K562 (cell line): ENCODE data around the gene HOXA10. TPM values are rescaled to one million over a fixed set of nuclear protein-coding genes. Genes with fewer than 3 reads are reported as not detected.

Experiments
- ATAC-seq: fragments of 200-7000 bp; cut with Tn5 transposase; 3 replicates; pipeline ENCODE4 v1.9.1; 2020; ENCODE audit warnings: moderate library complexity
- BruUV-seq: library from RNA; stranded (reverse); fragments of 400-500 nt; replicated peaks from 2 replicates; lab custom pipeline; 2021; lab: Mats Ljungman, UMichigan
- CTCF ChIA-PET: fragments of 300-600 bp; formaldehyde crosslinking; extraction: SDS; loops from one replicate; lab custom pipeline; 2021; ENCODE audit warnings: low intra/inter-chr PET ratio; lab: Yijun Ruan, JAX
- POLR2A ChIA-PET: fragments of 300-600, 350-650 bp; sonication (Branson Sonifier 250); formaldehyde crosslinking; extraction: SDS; loops from one replicate; lab custom pipeline; 2021; ENCODE audit warnings: antibody characterized with exemption, inconsistent platforms; lab: Yijun Ruan, JAX
- DNase-seq, 4 experiments: peaks; one replicate each; pipeline versions ENCODE4 v3.0.0 to v3.0.0-alpha.2; 2011 to 2018; ENCODE audit warnings: low spot score in 3 of 4, mixed read lengths in 3 of 4; ENCODE audit errors: extremely low read depth in 1 of 4
- FAIRE-seq: peaks from 2 replicates; lab custom pipeline; 2011; peaks lifted over from hg19 to GRCh38; lab: Jason Lieb, UNC
- H2AFZ ChIP-seq: 2 replicates; pipeline ENCODE4 v1.6.0; 2011; ENCODE audit warnings: low read depth, low read length, control low read depth, inconsistent platforms
- H3K27ac ChIP-seq: fragments of 200-600 bp; 3 replicates; pipeline ENCODE4 v1.8.0; 2011; ENCODE audit warnings: low read depth, mild to moderate bottlenecking, control low read depth, inconsistent platforms, low read length, moderate library complexity, mixed read lengths; ENCODE audit errors: extremely low read depth
- H3K27me3 ChIP-seq, 2 experiments: fragments of 300-600 bp in 1 of 2; 2 replicates in 1 of 2; 3 replicates in 1 of 2; pipeline versions ENCODE4 v1.6.0 to v1.8.0; 2011; ENCODE audit warnings: inconsistent platforms in 2 of 2, low read length in 2 of 2, mild to moderate bottlenecking in 1 of 2, mixed read lengths in 1 of 2, moderate library complexity in 1 of 2; ENCODE audit not compliant: control insufficient read depth in 2 of 2, insufficient read depth in 2 of 2
- H3K36me3 ChIP-seq: fragments of 300-600 bp; 3 replicates; pipeline ENCODE4 v1.8.0; 2011; ENCODE audit warnings: mild to moderate bottlenecking, low read length, inconsistent platforms; ENCODE audit not compliant: control insufficient read depth, insufficient read depth
- H3K4me1 ChIP-seq, 2 experiments: fragments of 200-600 bp in 1 of 2; replicated peaks in 1 of 2; 2 replicates in 1 of 2; 3 replicates in 1 of 2; pipeline versions ENCODE4 v1.5.1 to v1.8.0; 2011; ENCODE audit warnings: inconsistent platforms in 2 of 2, low read length in 2 of 2, mild to moderate bottlenecking in 1 of 2, mixed read lengths in 1 of 2, moderate library complexity in 1 of 2; ENCODE audit not compliant: control insufficient read depth in 2 of 2, insufficient read depth in 2 of 2
- H3K4me2 ChIP-seq: 2 replicates; pipeline ENCODE4 v1.6.1; 2011; ENCODE audit warnings: low read length, control low read depth, inconsistent platforms, mixed read lengths; ENCODE audit not compliant: insufficient read depth
- H3K4me3 ChIP-seq: fragments of 200-600 bp; sonication (generic), shearing (Covaris generic); 2 replicates; pipeline ENCODE4 v1.5.1; 2016; ENCODE audit warnings: control low read depth, inconsistent platforms
- H3K79me2 ChIP-seq: fragments of 200-600 bp; 3 replicates; pipeline ENCODE4 v1.8.0; 2011; ENCODE audit warnings: low read length, inconsistent platforms; ENCODE audit not compliant: control insufficient read depth, insufficient read depth
- H3K9ac ChIP-seq, 2 experiments: 2 replicates each; pipeline versions ENCODE4 v1.6.0 to v1.6.1; 2011; ENCODE audit warnings: low read depth in 2 of 2, low read length in 2 of 2, control low read depth in 1 of 2, inconsistent platforms in 1 of 2, mild to moderate bottlenecking in 1 of 2, mixed read lengths in 1 of 2; ENCODE audit not compliant: insufficient read depth in 1 of 2
- H3K9me1 ChIP-seq: one replicate; pipeline ENCODE4 v1.6.0; 2011; ENCODE audit warnings: inconsistent platforms, mild to moderate bottlenecking, low read length, moderate library complexity; ENCODE audit not compliant: control insufficient read depth, insufficient read depth
- H3K9me3 ChIP-seq: replicated peaks from 2 replicates; pipeline ENCODE4 v1.5.1; 2011; ENCODE audit warnings: low read depth, low read length, inconsistent platforms; ENCODE audit not compliant: control insufficient read depth, insufficient read depth
- H4K20me1 ChIP-seq: replicated peaks from 2 replicates; pipeline ENCODE4 v1.6.1; 2011; ENCODE audit warnings: low read length, inconsistent platforms, mixed read lengths; ENCODE audit not compliant: control insufficient read depth, insufficient read depth
- CBFA2T3 ChIP-seq: fragments of 450-650 bp; IDR thresholded peaks from 2 replicates; pipeline ENCODE4 v1.6.1; 2017
- HMGXB4 ChIP-seq: sonication (generic); formaldehyde crosslinking; IDR thresholded peaks from 2 replicates; pipeline ENCODE4 v1.8.1; 2023; ENCODE audit warnings: mild to moderate bottlenecking, missing genetic modification reagents
- ZFX ChIP-seq: sonication (generic); formaldehyde crosslinking; IDR thresholded peaks from 2 replicates; pipeline ENCODE4 v1.8.0; 2022; ENCODE audit warnings: mild to moderate bottlenecking, missing genetic modification reagents, moderate library complexity
- ZNF184 ChIP-seq: sonication (generic); formaldehyde crosslinking; IDR thresholded peaks from 2 replicates; pipeline ENCODE4 v1.5.0; 2020; ENCODE audit warnings: missing genetic modification reagents
- WGBS: fragments of 100-300 bp; shearing (Covaris generic); methylation state at CpG from one replicate; pipeline ENCODE4 v1.1.6; 2016; ENCODE audit warnings: low coverage, mixed read lengths; ENCODE audit not compliant: insufficient coverage; ENCODE audit errors: missing lambda C conversion rate; 5-methylcytosine and 5-hydroxymethylcytosine counted together
- in situ Hi-C: fragments of 300-500 bp; cut with MboI; formaldehyde crosslinking; loops from 4 replicates; pipeline ENCODE4 v1.15.0; 2018; ENCODE audit warnings: inconsistent platforms, mixed read lengths
- intact Hi-C: fragments of 100-400 bp; cut with micrococcal nuclease; formaldehyde crosslinking; loops from 2 replicates; pipeline ENCODE4 v1.14.2; 2022
- polyA plus RNA-seq, 8 experiments: library from polyadenylated mRNA; depleted of rRNA in 4 of 8; stranded (reverse) in 5 of 8; unstranded in 3 of 8; fragments of >200 nt; fragmentation: Nextera tagmentation in 2 of 8; fragmentation: Illumina TruSeq in 1 of 8; extraction: Ambion mirVana in 2 of 8; extraction: Trizol in 1 of 8; gene quantifications; 2 replicates each; pipeline versions ENCODE4 v1.2.1 to v1.2.3, GENCODE V29; 2011 to 2014; ENCODE audit warnings: inconsistent platforms in 1 of 8, missing spikeins in 1 of 8
- total RNA-seq, 7 experiments: library from RNA; depleted of rRNA in 6 of 7; stranded (reverse); fragments of >200 nt in 6 of 7; fragmentation: Illumina TruSeq in 2 of 7; extraction: Trizol in 2 of 7; gene quantifications; 2 replicates each; pipeline versions ENCODE4 v1.2.1 to v1.2.3, GENCODE V29; 2011 to 2021; ENCODE audit warnings: low replicate concordance in 1 of 7

The HOXA10 gene
- total and polyA plus RNA-seq, 9 of the 15 experiments (the other 6 are each of a cell fraction or from before 2014, with no cell fraction given): not detected

- Histone ChIP-seq H3K27me3 (peaks cover 43 to 70% of the 10 kb centered on the region in 2 experiments), H2AFZ (no peak overlapping the region), H3K4me3 (no peak overlapping the region), H3K36me3 (no peaks in the 10 kb centered on the region), H4K20me1 (no peaks in the 10 kb centered on the region), H3K27ac (no peak overlapping the region), H3K9me3 (no peaks in the 10 kb centered on the region; the same call in 1 of the 2 replicates), H3K4me2 (no peak overlapping the region), H3K9me1 (no peaks in the 10 kb centered on the region), H3K9ac (no peak overlapping the region), H3K79me2 (no peaks in the 10 kb centered on the region), H3K4me1 (peaks cover 0 to 24% of the 10 kb centered on the region in 2 experiments; a peak in 2 of 5 replicates)
- in situ Hi-C loops: no loop called here
- DNase-seq (no peak), ATAC-seq (no peak), FAIRE-seq (no peak)
- no TSS peak for BruUV-seq
- TF ChIP-seq HMGXB4 (CRISPR knock-in tag) (no peak), CBFA2T3 (no peak), ZNF184 (no peak)
- intact Hi-C loops: no loop called here
- 0% methylated on average over 4 of the region's 4 CpGs for WGBS
- POLR2A ChIA-PET: no interaction called here
- CTCF ChIA-PET: no interaction called here
Observed at GRCh38 chr7:27182285-27182841, 8.2 kb upstream of the HOXA10 start.

GRCh38 chr7:27181795-27182275 is 7.7 kb upstream of the HOXA10 start:
- no peak overlapping the region for H3K27ac ChIP-seq
- FAIRE-seq (no peak), ATAC-seq (no peak), DNase-seq (no peak)
- H3K36me3 ChIP-seq: no peaks in the 10 kb centered on the region
- no TSS peak for BruUV-seq
- peaks cover 0 to 24% of the 10 kb centered on the region in 2 experiments; a peak in 2 of 5 replicates for H3K4me1 ChIP-seq
- H2AFZ ChIP-seq: no peak overlapping the region
- POLR2A ChIA-PET: no interaction called here
- no peak overlapping the region for H3K4me2 ChIP-seq
- no peak overlapping the region for H3K4me3 ChIP-seq
- intact Hi-C loops: no loop called here
- H4K20me1 ChIP-seq: no peaks in the 10 kb centered on the region
- no peak overlapping the region for H3K9ac ChIP-seq
- TF ChIP-seq ZFX (CRISPR knock-in tag): no peak
- TF ChIP-seq, all 486 proteins: peak for 0
- Histone ChIP-seq H3K79me2 (no peaks in the 10 kb centered on the region), H3K27me3 (peaks cover 43 to 74% of the 10 kb centered on the region in 2 experiments), H3K9me3 (no peaks in the 10 kb centered on the region; the same call in 1 of the 2 replicates), H3K9me1 (no peaks in the 10 kb centered on the region)
- CTCF ChIA-PET: no interaction called here
- 3% methylated on average over 4 of the region's 4 CpGs for WGBS
- in situ Hi-C loops: no loop called here
